Measurements from ENCODE around the gene ZNF385D. TPM values are rescaled to one million over a fixed set of nuclear protein-coding genes. Genes with fewer than 3 reads are reported as not detected.

The ZNF385D gene
- total and polyA plus RNA-seq, 2 of the 13 experiments (the other 11 are each of a cell fraction or from before 2014, with no cell fraction given): not detected

- Histone ChIP-seq H3K4me3 (replicated peaks in 1 of 3; ENCODE audit: insufficient read depth in 1 of 3, low read depth in 2 of 3, low read length in 3 of 3) (no peak overlapping the region), H3K4me1 (ENCODE audit: insufficient read depth, low read length) (no peaks in the 10 kb centered on the region), H3K9me3 (ENCODE audit: low read length) (no peaks in the 10 kb centered on the region; the same call in 1 of the 2 replicates), H3K4me2 (ENCODE audit: low read depth, low read length) (no peak overlapping the region), H2AFZ (ENCODE audit: low read length) (no peak overlapping the region), H3K36me3 (replicated peaks in 1 of 2; ENCODE audit: control insufficient read depth in 1 of 2, insufficient read depth in 2 of 2, low read length in 2 of 2) (no peaks in the 10 kb centered on the region), H3K9ac (ENCODE audit: insufficient read depth, low read depth, low read length) (no peak overlapping the region), H3K27me3 (ENCODE audit: control insufficient read depth in 1 of 2, insufficient read depth in 2 of 2, low read length in 2 of 2) (no peaks in the 10 kb centered on the region), H3K79me2 (ENCODE audit: insufficient read depth, low read length) (no peaks in the 10 kb centered on the region), H4K20me1 (ENCODE audit: insufficient read depth, low read length) (no peaks in the 10 kb centered on the region), H3K27ac (ENCODE audit: extremely low read length, insufficient read depth, low read length) (no peak overlapping the region)
- TF ChIP-seq ZSCAN12 (CRISPR knock-in tag; IDR thresholded peaks at IDR 0.05) (no peak), ZBTB38 (CRISPR knock-in tag; IDR thresholded peaks at IDR 0.05) (no peak), CSRNP2 (CRISPR knock-in tag; conservative IDR thresholded peaks at IDR 0.05; ENCODE audit: low read depth) (no peak), RAD21 (CRISPR knock-in tag; IDR thresholded peaks at IDR 0.05) (no peak), SMARCE1 (IDR thresholded peaks at IDR 0.05; ENCODE audit: borderline replicate concordance) (no peak), TBL1XR1 (IDR thresholded peaks at IDR 0.05; ENCODE audit: borderline replicate concordance, low read length, partially characterized antibody) (no peak), ARNTL (CRISPR knock-in tag; IDR thresholded peaks at IDR 0.05) (no peak), ZNF17 (CRISPR knock-in tag; IDR thresholded peaks at IDR 0.05) (no peak), RBFOX2 (IDR thresholded peaks at IDR 0.05; ENCODE audit: low read depth, low read length) (no peak), STAT5B (CRISPR knock-in tag; IDR thresholded peaks at IDR 0.05) (no peak), NR1H2 (CRISPR knock-in tag; IDR thresholded peaks at IDR 0.05; ENCODE audit: borderline replicate concordance, low read depth) (no peak)
- TF ChIP-seq, protein P1, sequence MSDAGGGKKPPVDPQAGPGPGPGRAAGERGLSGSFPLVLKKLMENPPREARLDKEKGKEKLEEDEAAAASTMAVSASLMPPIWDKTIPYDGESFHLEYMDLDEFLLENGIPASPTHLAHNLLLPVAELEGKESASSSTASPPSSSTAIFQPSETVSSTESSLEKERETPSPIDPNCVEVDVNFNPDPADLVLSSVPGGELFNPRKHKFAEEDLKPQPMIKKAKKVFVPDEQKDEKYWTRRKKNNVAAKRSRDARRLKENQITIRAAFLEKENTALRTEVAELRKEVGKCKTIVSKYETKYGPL (CRISPR knock-in tag; IDR thresholded peaks at IDR 0.05): no peak
- FAIRE-seq (no peak), ATAC-seq (no peak), DNase-seq (ENCODE audit: low spot score) (no peak)
- no TSS peak for BruUV-seq (replicated peaks)
- ChIA-PET POLR2A (no interaction called here), CTCF (ENCODE audit: low intra/inter-chr PET ratio, low total read pairs) (no interaction called here)
- WGBS (ENCODE audit: low lambda C conversion rate): 0% methylated on average over 1 of the region's 1 CpG
- in situ Hi-C loops (cut with HindIII; ENCODE audit: extremely low pct_ligation_motif_present, low pct_unique_long_range_greater_than_20kb) (no loop called here), intact Hi-C loops (cut with micrococcal nuclease; ENCODE audit: unreplicated experiment) (no loop called here)
Measured at GRCh38 chr3:21587894-21588293, 163.1 kb downstream of the ZNF385D start.

All from HepG2 (cell line).